A549 (cell line): ENCODE measurements around the gene CNTNAP5. TPM values are rescaled to one million over a fixed set of nuclear protein-coding genes. Genes with fewer than 3 reads are reported as not detected.

Experiments
- ATAC-seq, 2 experiments: fragments of 200-7000 bp in 1 of 2; fragments of >200 bp in 1 of 2; cut with Nextera tagmentation in 1 of 2; cut with Tn5 transposase in 1 of 2; 3 replicates each; pipeline versions ENCODE4 v1.8.0 to v1.9.1; 2018 to 2020; ENCODE audit warnings: mild to moderate bottlenecking in 1 of 2, moderate library complexity in 1 of 2
- CTCF ChIA-PET: fragments of 300-600 bp; sonication (Branson Sonifier 250); formaldehyde crosslinking; extraction: SDS; loops from one replicate; lab custom pipeline; 2021; ENCODE audit warnings: antibody characterized with exemption, inconsistent platforms; lab: Yijun Ruan, JAX
- POLR2A ChIA-PET: fragments of 350-600 bp; formaldehyde crosslinking; extraction: SDS; loops from one replicate; lab custom pipeline; 2021; ENCODE audit warnings: antibody characterized with exemption, inconsistent platforms; lab: Yijun Ruan, JAX
- DNase-seq, 2 experiments: peaks; one replicate each; pipeline versions ENCODE4 v3.0.0 to v3.0.0-alpha.2; 2011 to 2016; ENCODE audit warnings: low read depth in 1 of 2, low spot score in 1 of 2
- FAIRE-seq: peaks from 2 replicates; lab custom pipeline; 2011; peaks lifted over from hg19 to GRCh38; lab: Jason Lieb, UNC
- H3K27ac ChIP-seq, 2 experiments: fragments of >200 bp; sonication (Bioruptor Twin); formaldehyde crosslinking; 3 replicates each; pipeline ENCODE4 v1.5.1; 2016 to 2017
- H3K4me1 ChIP-seq: fragments of >200 bp; sonication (Bioruptor Twin); formaldehyde crosslinking; 3 replicates; pipeline ENCODE4 v1.6.1; 2016
- H3K4me2 ChIP-seq: fragments of >200 bp; sonication (Bioruptor Twin); formaldehyde crosslinking; 3 replicates; pipeline ENCODE4 v1.6.1; 2016
- H3K4me3 ChIP-seq: fragments of >200 bp; sonication (Bioruptor Twin); formaldehyde crosslinking; 3 replicates; pipeline ENCODE4 v1.5.1; 2016
- H3K9me3 ChIP-seq: fragments of >200 bp; sonication (Bioruptor Twin); formaldehyde crosslinking; 3 replicates; pipeline ENCODE4 v1.6.1; 2016
- BHLHE40 ChIP-seq: IDR thresholded peaks from 2 replicates; pipeline ENCODE4 v1.6.1; 2012; ENCODE audit warnings: low read depth, low read length, inconsistent platforms
- CBX2 ChIP-seq: fragments of 200-600 bp; sonication (generic); IDR thresholded peaks from 2 replicates; pipeline ENCODE4 v1.6.1; 2016; ENCODE audit warnings: low read depth, mild to moderate bottlenecking, borderline replicate concordance
- CBX8 ChIP-seq: fragments of 200-600 bp; sonication (generic); IDR thresholded peaks from 2 replicates; pipeline ENCODE4 v1.6.1; 2016
- CEBPB ChIP-seq, 2 experiments: fragments of >200 bp in 1 of 2; sonication (Bioruptor Twin) in 1 of 2; formaldehyde crosslinking in 1 of 2; IDR thresholded peaks; 2 replicates each; pipeline ENCODE4 v1.6.1; 2012 to 2016
- CHD2 ChIP-seq: fragments of 150-350 bp; IDR thresholded peaks from 2 replicates; pipeline ENCODE4 v1.6.1; 2014; ENCODE audit warnings: low read length; ENCODE audit not compliant: partially characterized antibody
- CHD4 ChIP-seq: fragments of 200-600 bp; sonication (generic); IDR thresholded peaks from 2 replicates; pipeline ENCODE4 v1.6.1; 2016; ENCODE audit warnings: antibody characterized with exemption, mild to moderate bottlenecking, borderline replicate concordance
- ELK1 ChIP-seq: fragments of 150-350 bp; IDR thresholded peaks from 2 replicates; pipeline ENCODE4 v1.6.1; 2014; ENCODE audit warnings: low read depth, mild to moderate bottlenecking, low read length
- EP300 ChIP-seq, 2 experiments: fragments of >200 bp; sonication (Bioruptor Twin); formaldehyde crosslinking; IDR thresholded peaks; 2 replicates in 1 of 2; 3 replicates in 1 of 2; pipeline ENCODE4 v1.6.1; 2016 to 2017
- ESRRA ChIP-seq: fragments of 150-350 bp; IDR thresholded peaks from 2 replicates; pipeline ENCODE4 v1.6.1; 2014; ENCODE audit warnings: mild to moderate bottlenecking, low read length, borderline replicate concordance
- FOSB ChIP-seq: fragments of 250-450 bp; sonication (Bioruptor Pico); IDR thresholded peaks from 2 replicates; pipeline ENCODE4 v1.5.0; 2020; ENCODE audit warnings: mild to moderate bottlenecking, moderate library complexity
- GATA3 ChIP-seq: IDR thresholded peaks from 2 replicates; pipeline ENCODE4 v1.6.1; 2012; ENCODE audit warnings: borderline replicate concordance
- HDAC2 ChIP-seq: fragments of 200-600 bp; sonication (generic); IDR thresholded peaks from 2 replicates; pipeline ENCODE4 v1.6.1; 2016
- HES2 ChIP-seq: fragments of >200 bp; sonication (Bioruptor Twin); formaldehyde crosslinking; IDR thresholded peaks from 2 replicates; pipeline ENCODE4 v1.6.1; 2016
- HOXA7 ChIP-seq: fragments of 250-450 bp; sonication (Bioruptor Pico); IDR thresholded peaks from 2 replicates; pipeline ENCODE4 v1.5.0; 2020; ENCODE audit warnings: mild to moderate bottlenecking, moderate library complexity
- JUN ChIP-seq, 2 experiments: fragments of >200 bp; sonication (Bioruptor Twin); formaldehyde crosslinking; IDR thresholded peaks; 2 replicates in 1 of 2; 3 replicates in 1 of 2; pipeline ENCODE4 v1.6.1; 2016 to 2017
- JUNB ChIP-seq: fragments of >200 bp; sonication (Bioruptor Twin); formaldehyde crosslinking; IDR thresholded peaks from 2 replicates; pipeline ENCODE4 v1.6.1; 2016
- KDM5A ChIP-seq: fragments of 200-600 bp; sonication (generic); IDR thresholded peaks from 2 replicates; pipeline ENCODE4 v1.6.1; 2016; ENCODE audit warnings: antibody characterized with exemption, mild to moderate bottlenecking
- MAX ChIP-seq: IDR thresholded peaks from 2 replicates; pipeline ENCODE4 v1.6.1; 2012
- MAZ ChIP-seq: fragments of 150-350 bp; IDR thresholded peaks from 2 replicates; pipeline ENCODE4 v1.6.1; 2014; ENCODE audit warnings: antibody characterized with exemption, low read depth, low read length, borderline replicate concordance
- NFE2L2 ChIP-seq: fragments of 150-350 bp; conservative IDR thresholded peaks from 2 replicates; pipeline ENCODE4 v1.6.1; 2014; ENCODE audit warnings: low read length
- PHF8 ChIP-seq: fragments of 200-600 bp; sonication (generic); IDR thresholded peaks from 2 replicates; pipeline ENCODE4 v1.6.1; 2016; ENCODE audit warnings: low read depth, mild to moderate bottlenecking, antibody characterized with exemption, moderate library complexity, borderline replicate concordance
- RARB ChIP-seq: fragments of 250-450 bp; sonication (Bioruptor Pico); IDR thresholded peaks from 2 replicates; pipeline ENCODE4 v1.8.0; 2021; ENCODE audit warnings: mild to moderate bottlenecking, moderate library complexity
- RCOR1 ChIP-seq: fragments of 150-350 bp; IDR thresholded peaks from 2 replicates; pipeline ENCODE4 v1.6.1; 2014; ENCODE audit warnings: antibody characterized with exemption, low read length, low read depth
- RFX5 ChIP-seq: fragments of 450-650 bp; IDR thresholded peaks from 2 replicates; pipeline ENCODE4 v1.7.1; 2014; ENCODE audit warnings: antibody characterized with exemption, mild to moderate bottlenecking, moderate library complexity
- SREBF2 ChIP-seq: fragments of 450-650 bp; IDR thresholded peaks from 2 replicates; pipeline ENCODE4 v1.6.1; 2014; ENCODE audit warnings: mild to moderate bottlenecking, moderate library complexity
- USF2 ChIP-seq: fragments of 450-650 bp; IDR thresholded peaks from 2 replicates; pipeline ENCODE4 v1.6.1; 2014; ENCODE audit warnings: antibody characterized with exemption
- ZNF302 ChIP-seq: fragments of 250-450 bp; sonication (Bioruptor Pico); IDR thresholded peaks from 2 replicates; pipeline ENCODE4 v1.9.0; 2021; ENCODE audit warnings: inconsistent platforms, mild to moderate bottlenecking, moderate library complexity
- ZSCAN20 ChIP-seq: fragments of 250-450 bp; sonication (Bioruptor Pico); IDR thresholded peaks from 2 replicates; pipeline ENCODE4 v1.8.0; 2022; ENCODE audit warnings: mild to moderate bottlenecking, moderate library complexity
- WGBS: methylation state at CpG from one replicate; pipeline ENCODE4 v1.1.6; 2017; ENCODE audit errors: missing lambda C conversion rate; 5-methylcytosine and 5-hydroxymethylcytosine counted together
- polyA plus RNA-seq, 4 experiments: library from polyadenylated mRNA; depleted of rRNA in 3 of 4; stranded (reverse); fragments of >200 nt; fragmentation: RNase III in 1 of 4; extraction: RNeasy Plus Mini Kit Qiagen cat#74134 plus additional on column Dnase treatment in 1 of 4; gene quantifications; 2 replicates in 3 of 4; 3 replicates in 1 of 4; pipeline ENCODE4 v1.2.3, GENCODE V29; 2011 to 2017

The CNTNAP5 gene
- polyA plus RNA-seq, 2 of the 4 experiments (the other 2 are of a cell fraction) = not detected

GRCh38 chr2:124933883-124934282 is 908.8 kb downstream of the CNTNAP5 start:
- 10% methylated on average over 1 of the region's 1 CpG for WGBS
- Histone ChIP-seq H3K9me3 (no peaks in the 10 kb centered on the region; the same call in 2 of the 3 replicates), H3K4me1 (no peaks in the 10 kb centered on the region), H3K27ac (no peak overlapping the region), H3K4me2 (no peak overlapping the region), H3K4me3 (no peak overlapping the region)
- FAIRE-seq (no peak), DNase-seq (no peak), ATAC-seq (no peak)
- CTCF ChIA-PET = no interaction called here
- POLR2A ChIA-PET = no interaction called here
- TF ChIP-seq BHLHE40 = no peak
- no peak for TF ChIP-seq RARB (CRISPR knock-in tag)
- no peak for TF ChIP-seq RFX5
- TF ChIP-seq ESRRA = no peak
- no peak for TF ChIP-seq CBX2
- TF ChIP-seq ZNF302 = no peak
- no peak for TF ChIP-seq PHF8
- no peak for TF ChIP-seq CHD2

GRCh38 chr2:124953921-124954320 is 928.8 kb downstream of the CNTNAP5 start:
- CTCF ChIA-PET = no interaction called here
- ATAC-seq = no peak

GRCh38 chr2:124959581-124959980 is 934.5 kb downstream of the CNTNAP5 start:
- POLR2A ChIA-PET = no interaction called here
- WGBS = 0% methylated on average over 1 of the region's 1 CpG
- no peak for DNase-seq

More at GRCh38 chr2:124953921-124954320, 928.8 kb downstream of the CNTNAP5 start:
- no peaks in the 10 kb centered on the region for H3K4me1 ChIP-seq
- no peak overlapping the region for H3K4me3 ChIP-seq
- POLR2A ChIA-PET = no interaction called here
- WGBS = 11% methylated on average over 2 of the region's 2 CpGs
- FAIRE-seq (no peak), DNase-seq (no peak)
- no peak overlapping the region for H3K27ac ChIP-seq
- H3K4me2 ChIP-seq = no peak overlapping the region
- H3K9me3 ChIP-seq = no peaks in the 10 kb centered on the region
- no peak for TF ChIP-seq RFX5
- no peak for TF ChIP-seq ESRRA
- TF ChIP-seq KDM5A = no peak
- no peak for TF ChIP-seq RCOR1
- no peak for TF ChIP-seq JUN (IDR thresholded peaks at IDR 0.05)
- no peak for TF ChIP-seq ELK1
- TF ChIP-seq MAX = no peak
- TF ChIP-seq CHD4 = no peak
- TF ChIP-seq BHLHE40 = no peak
- TF ChIP-seq CEBPB (IDR thresholded peaks at IDR 0.05) = no peak
- no peak for TF ChIP-seq PHF8
- no peak for TF ChIP-seq FOSB (CRISPR knock-in tag)
- no peak for TF ChIP-seq HOXA7 (CRISPR knock-in tag)
- TF ChIP-seq MAZ = no peak
- TF ChIP-seq HDAC2 = no peak
- TF ChIP-seq USF2 = no peak
- TF ChIP-seq CBX8 = no peak

More at GRCh38 chr2:124959581-124959980, 934.5 kb downstream of the CNTNAP5 start:
- Histone ChIP-seq H3K4me1 (no peaks in the 10 kb centered on the region), H3K27ac (no peak overlapping the region)
- no peak for ATAC-seq
- FAIRE-seq = no peak
- TF ChIP-seq EP300 (IDR thresholded peaks at IDR 0.05) = no peak
- no peak for TF ChIP-seq ELK1
- no peak for TF ChIP-seq SREBF2
- no peak for TF ChIP-seq JUNB
- TF ChIP-seq FOSB (CRISPR knock-in tag) = no peak
- TF ChIP-seq CBX8 = no peak
- TF ChIP-seq HOXA7 (CRISPR knock-in tag) = no peak
- no peak for TF ChIP-seq GATA3
- no peak for TF ChIP-seq NFE2L2
- no peak for TF ChIP-seq HES2
- no peak for TF ChIP-seq ZSCAN20 (CRISPR knock-in tag)
- TF ChIP-seq, all 56 proteins: peak for 0
- no peak overlapping the region for H3K4me3 ChIP-seq
- CTCF ChIA-PET = no interaction called here
- no peak overlapping the region for H3K4me2 ChIP-seq
- H3K9me3 ChIP-seq = no peaks in the 10 kb centered on the region
